ENCODE measurements around the gene ERCC6L.

Gene ERCC6L

GRCh38 chrX:72238721-72239475 is at the start of gene ERCC6L:
TSS of gene ERCC6L (minus strand) at chrX:72239027. CDS start at chrX:72238911, 116 bp downstream.
- DNase-seq (ENCODE audit: low read depth), result peak; percentile 71

- no peak for DNase-seq (ENCODE audit: low read depth)
These were observed 43.5 kb upstream of the ERCC6L start for GRCh38 chrX:72282302-72282701.

- DNase-seq (ENCODE audit: low read depth), result no peak
These were observed 41.6 kb upstream of the ERCC6L start for GRCh38 chrX:72280321-72280845.

- no peak for DNase-seq (ENCODE audit: low read depth)
These were observed 37.7 kb upstream of the ERCC6L start for GRCh38 chrX:72276478-72276953.

- no peak for DNase-seq (ENCODE audit: low read depth)
These were observed 35.7 kb upstream of the ERCC6L start for GRCh38 chrX:72274526-72274925.

- no peak for DNase-seq (ENCODE audit: low read depth)
These were observed 34.9 kb upstream of the ERCC6L start for GRCh38 chrX:72273718-72274117.

- no peak for DNase-seq (ENCODE audit: low read depth)
These were observed 34.0 kb upstream of the ERCC6L start for GRCh38 chrX:72272868-72273267.

GRCh38 chrX:72271812-72272211 is 33.0 kb upstream of the ERCC6L start:
- no peak for DNase-seq (ENCODE audit: low read depth)

GRCh38 chrX:72271091-72271788 is 32.4 kb upstream of the ERCC6L start:
- DNase-seq (ENCODE audit: low read depth), result no peak

GRCh38 chrX:72270316-72270866 is 31.6 kb upstream of the ERCC6L start:
- DNase-seq (ENCODE audit: low read depth), result no peak

- DNase-seq (ENCODE audit: low read depth), result no peak
These were observed 30.9 kb upstream of the ERCC6L start for GRCh38 chrX:72269671-72270251.

- DNase-seq (ENCODE audit: low read depth), result no peak
These were observed 30.0 kb upstream of the ERCC6L start for GRCh38 chrX:72268597-72269365.

- no peak for DNase-seq (ENCODE audit: low read depth)
These were observed 26.4 kb upstream of the ERCC6L start for GRCh38 chrX:72265263-72265662.

GRCh38 chrX:72262077-72262476 is 23.2 kb upstream of the ERCC6L start:
- no peak for DNase-seq (ENCODE audit: low read depth)

- DNase-seq (ENCODE audit: low read depth), result no peak
These were observed 21.6 kb upstream of the ERCC6L start for GRCh38 chrX:72260448-72260847.

GRCh38 chrX:72258174-72258573 is 19.3 kb upstream of the ERCC6L start:
- DNase-seq (ENCODE audit: low read depth), result no peak

- DNase-seq (ENCODE audit: low read depth), result no peak
These were observed 17.0 kb upstream of the ERCC6L start for GRCh38 chrX:72255864-72256263.

- DNase-seq (ENCODE audit: low read depth), result no peak
These were observed 16.6 kb upstream of the ERCC6L start for GRCh38 chrX:72255445-72255844.

GRCh38 chrX:72254816-72255215 is 16.0 kb upstream of the ERCC6L start:
- DNase-seq (ENCODE audit: low read depth), result no peak

- DNase-seq (ENCODE audit: low read depth), result no peak
These were observed 14.9 kb upstream of the ERCC6L start for GRCh38 chrX:72253686-72254085.

- no peak for DNase-seq (ENCODE audit: low read depth)
These were observed 8.5 kb upstream of the ERCC6L start for GRCh38 chrX:72247206-72247942.
